GM21360 (cell line): ENCODE measurements around the gene AKNA.

Experiments
- ATAC-seq: cut with Tn5 transposase; IDR thresholded peaks from one replicate; pipeline ENCODE4 v1.9.1; 2021; ENCODE audit warnings: mild to moderate bottlenecking, moderate library complexity; ENCODE audit not compliant: unreplicated experiment

AKNA gene

GRCh38 chr9:114387680-114388356, at the start of gene AKNA:
Gene AKNA, minus strand, starts transcription at chr9:114387982. Its CDS starts 6,649 bp downstream, at chr9:114381333.
- ATAC-seq = no peak

GRCh38 chr9:114437401-114437893, 49.7 kb upstream of the AKNA start:
- ATAC-seq = no peak

GRCh38 chr9:114434878-114435311, 47.1 kb upstream of the AKNA start:
- no peak for ATAC-seq

GRCh38 chr9:114433720-114434255, 46.0 kb upstream of the AKNA start:
- no peak for ATAC-seq

GRCh38 chr9:114433086-114433485, 45.3 kb upstream of the AKNA start:
- ATAC-seq = no peak

GRCh38 chr9:114432323-114433067, 44.7 kb upstream of the AKNA start:
- ATAC-seq = no peak

GRCh38 chr9:114431770-114432169, 44.0 kb upstream of the AKNA start:
- no peak for ATAC-seq

GRCh38 chr9:114431003-114431402, 43.2 kb upstream of the AKNA start:
- no peak for ATAC-seq

GRCh38 chr9:114430457-114430856, 42.7 kb upstream of the AKNA start:
- ATAC-seq = no peak

- ATAC-seq = no peak
These were observed 41.7 kb upstream of the AKNA start for GRCh38 chr9:114429488-114429887.

GRCh38 chr9:114428466-114428865, 40.7 kb upstream of the AKNA start:
- ATAC-seq = no peak

- no peak for ATAC-seq
These were observed 39.9 kb upstream of the AKNA start for GRCh38 chr9:114427644-114428043.

- ATAC-seq = no peak
These were observed 38.5 kb upstream of the AKNA start for GRCh38 chr9:114426046-114426948.

GRCh38 chr9:114425126-114425525, 37.3 kb upstream of the AKNA start:
- ATAC-seq = no peak

- ATAC-seq = no peak
These were observed 36.3 kb upstream of the AKNA start for GRCh38 chr9:114424126-114424525.

- no peak for ATAC-seq
These were observed 35.4 kb upstream of the AKNA start for GRCh38 chr9:114423181-114423580.

GRCh38 chr9:114421147-114421546, 33.4 kb upstream of the AKNA start:
- ATAC-seq = no peak

GRCh38 chr9:114419796-114420195, 32.0 kb upstream of the AKNA start:
- no peak for ATAC-seq

GRCh38 chr9:114418053-114418452, 30.3 kb upstream of the AKNA start:
- no peak for ATAC-seq

GRCh38 chr9:114417511-114417910, 29.7 kb upstream of the AKNA start:
- ATAC-seq = no peak

- no peak for ATAC-seq
These were observed 29.1 kb upstream of the AKNA start for GRCh38 chr9:114416906-114417305.
